GM23338 (cell line): ENCODE data around the gene FHIT. TPM values are rescaled to one million over a fixed set of nuclear protein-coding genes. Genes with fewer than 3 reads are reported as not detected.

ENCODE experiments used
- ATAC-seq: fragments of 200-7000 bp; cut with Tn5 transposase; 3 replicates; pipeline ENCODE4 v1.9.1; 2020
- DNase-seq: peaks from one replicate; pipeline ENCODE4 v3.0.0-alpha.2; 2015; ENCODE audit warnings: low spot score
- H2AFZ ChIP-seq: fragments of 200-600 bp; sonication (generic); 2 replicates; pipeline ENCODE4 v1.8.0; 2016; ENCODE audit warnings: antibody characterized with exemption, mild to moderate bottlenecking, moderate library complexity
- H3F3A ChIP-seq: fragments of 200-600 bp; sonication (generic); replicated peaks from 2 replicates; pipeline ENCODE4 v1.8.0; 2017; ENCODE audit warnings: antibody characterized with exemption, mixed run types, low read depth
- H3K27ac ChIP-seq: fragments of 200-600 bp; sonication (generic); 2 replicates; pipeline ENCODE4 v1.6.1; 2016; ENCODE audit warnings: low read depth
- H3K27me3 ChIP-seq: fragments of 200-600 bp; sonication (generic); 2 replicates; pipeline ENCODE4 v1.8.0; 2016; ENCODE audit warnings: mild to moderate bottlenecking, mixed run types, moderate library complexity; ENCODE audit not compliant: insufficient read depth
- H3K36me3 ChIP-seq: fragments of 200-600 bp; sonication (generic); 2 replicates; pipeline ENCODE4 v1.8.0; 2016; ENCODE audit warnings: mild to moderate bottlenecking; ENCODE audit not compliant: insufficient read depth
- H3K4me1 ChIP-seq: fragments of 200-600 bp; sonication (generic); 2 replicates; pipeline ENCODE4 v1.8.0; 2016; ENCODE audit warnings: mild to moderate bottlenecking, moderate library complexity; ENCODE audit not compliant: insufficient read depth
- H3K4me2 ChIP-seq: fragments of 200-600 bp; sonication (generic); 2 replicates; pipeline ENCODE4 v1.7.1; 2017; ENCODE audit warnings: mixed run types
- H3K4me3 ChIP-seq: fragments of 200-600 bp; sonication (generic); 2 replicates; pipeline ENCODE4 v1.6.1; 2016; ENCODE audit warnings: mixed run types
- H3K79me2 ChIP-seq: fragments of 200-600 bp; sonication (generic); replicated peaks from 2 replicates; pipeline ENCODE4 v1.8.0; 2017; ENCODE audit warnings: mild to moderate bottlenecking; ENCODE audit not compliant: insufficient read depth
- H3K9me2 ChIP-seq: fragments of 200-600 bp; sonication (generic); 2 replicates; pipeline ENCODE4 v1.8.0; 2017; ENCODE audit not compliant: insufficient read depth
- H4K20me1 ChIP-seq: fragments of 200-600 bp; sonication (generic); replicated peaks from 2 replicates; pipeline ENCODE4 v1.8.0; 2017; ENCODE audit warnings: mild to moderate bottlenecking; ENCODE audit not compliant: insufficient read depth
- H3K27ac Mint-ChIP-seq: 2 replicates; pipeline ENCODE4 v1.8.0; 2020; ENCODE audit warnings: inconsistent platforms, mild to moderate bottlenecking, moderate library complexity, mixed read lengths
- H3K27me3 Mint-ChIP-seq: 3 replicates; pipeline ENCODE4 v1.8.0; 2022; ENCODE audit warnings: low read depth, mild to moderate bottlenecking, moderate library complexity, mixed read lengths, inconsistent platforms; ENCODE audit not compliant: insufficient read depth, poor library complexity
- H3K36me3 Mint-ChIP-seq: 3 replicates; pipeline ENCODE4 v1.8.0; 2021; ENCODE audit warnings: low read depth, mild to moderate bottlenecking, inconsistent platforms, moderate library complexity, mixed read lengths
- H3K4me1 Mint-ChIP-seq: 3 replicates; pipeline ENCODE4 v1.8.0; 2020; ENCODE audit warnings: mild to moderate bottlenecking, inconsistent platforms, mixed read lengths
- H3K4me3 Mint-ChIP-seq: 3 replicates; pipeline ENCODE4 v1.8.0; 2021; ENCODE audit warnings: moderate library complexity, mild to moderate bottlenecking, inconsistent platforms, mixed read lengths
- H3K9me3 Mint-ChIP-seq: 3 replicates; pipeline ENCODE4 v1.8.0; 2020; ENCODE audit warnings: moderate library complexity, mild to moderate bottlenecking, inconsistent platforms, mixed read lengths
- CREB1 ChIP-seq: fragments of 250-450 bp; sonication (Bioruptor Pico); IDR thresholded peaks from 2 replicates; pipeline ENCODE4 v1.5.0; 2020; ENCODE audit warnings: low read depth, mild to moderate bottlenecking, moderate library complexity
- CTCF ChIP-seq, 2 experiments: fragments of 200-600 bp in 1 of 2; sonication (generic) in 1 of 2; conservative IDR thresholded peaks; 2 replicates each; pipeline versions ENCODE4 v1.5.1 to v1.6.1; 2016 to 2017; ENCODE audit warnings: antibody characterized with exemption in 2 of 2, low read depth in 2 of 2, mild to moderate bottlenecking in 2 of 2, moderate library complexity in 1 of 2
- EZH2 ChIP-seq: fragments of 200-600 bp; sonication (generic); IDR thresholded peaks from one replicate; pipeline ENCODE4 v1.8.0; 2017; ENCODE audit warnings: antibody characterized with exemption, mild to moderate bottlenecking, low read depth; ENCODE audit not compliant: unreplicated experiment
- EZH2phosphoT487 ChIP-seq: fragments of 200-600 bp; sonication (generic); IDR thresholded peaks from one replicate; pipeline ENCODE4 v1.8.1; 2018; ENCODE audit warnings: antibody characterized with exemption; ENCODE audit not compliant: unreplicated experiment
- JUNB ChIP-seq: IDR thresholded peaks from one replicate; pipeline ENCODE4 v1.6.1; 2016; ENCODE audit warnings: antibody characterized with exemption; ENCODE audit not compliant: unreplicated experiment
- NANOG ChIP-seq: IDR thresholded peaks from 2 replicates; pipeline ENCODE4 v1.6.1; 2016; ENCODE audit warnings: antibody characterized with exemption, borderline replicate concordance
- POLR2AphosphoS5 ChIP-seq: IDR thresholded peaks from 2 replicates; pipeline ENCODE4 v1.6.1; 2016; ENCODE audit warnings: antibody characterized with exemption, low read depth
- REST ChIP-seq: IDR thresholded peaks from one replicate; pipeline ENCODE4 v1.6.1; 2018; ENCODE audit warnings: antibody characterized with exemption; ENCODE audit not compliant: unreplicated experiment
- STAT1 ChIP-seq: IDR thresholded peaks from one replicate; pipeline ENCODE4 v1.6.1; 2016; ENCODE audit warnings: antibody characterized with exemption; ENCODE audit not compliant: unreplicated experiment
- ZNF114 ChIP-seq: fragments of 250-450 bp; sonication (Bioruptor Pico); IDR thresholded peaks from 2 replicates; pipeline ENCODE4 v1.5.0; 2020; ENCODE audit warnings: mild to moderate bottlenecking, moderate library complexity
- ZNF331 ChIP-seq: fragments of 250-450 bp; sonication (Bioruptor Pico); IDR thresholded peaks from 2 replicates; pipeline ENCODE4 v1.5.0; 2020; ENCODE audit warnings: low read depth, mild to moderate bottlenecking, moderate library complexity
- polyA plus RNA-seq: library from polyadenylated mRNA; unstranded; fragments of >200 nt; fragmentation: Nextera tagmentation; extraction: Ambion mirVana; gene quantifications from 2 replicates; pipeline ENCODE4 v1.2.1, GENCODE V29; 2016
- total RNA-seq: library from RNA; depleted of rRNA; stranded (reverse); fragments of >200 nt; shearing (Covaris generic); gene quantifications from 2 replicates; pipeline ENCODE4 v1.2.3, GENCODE V29; 2014
- TF ChIP-seq, protein P1 (sequence below): IDR thresholded peaks from 2 replicates; pipeline ENCODE4 v1.6.1; 2016; ENCODE audit warnings: antibody characterized with exemption
- TF ChIP-seq, protein P2 (sequence below): fragments of 250-450 bp; sonication (Bioruptor Pico); IDR thresholded peaks from 2 replicates; pipeline ENCODE4 v1.5.0; 2020; ENCODE audit warnings: mild to moderate bottlenecking, moderate library complexity

The FHIT gene
- total and polyA plus RNA-seq, 2 experiments from 2014 or later = 3.0 to 8.3 TPM

DNA sequence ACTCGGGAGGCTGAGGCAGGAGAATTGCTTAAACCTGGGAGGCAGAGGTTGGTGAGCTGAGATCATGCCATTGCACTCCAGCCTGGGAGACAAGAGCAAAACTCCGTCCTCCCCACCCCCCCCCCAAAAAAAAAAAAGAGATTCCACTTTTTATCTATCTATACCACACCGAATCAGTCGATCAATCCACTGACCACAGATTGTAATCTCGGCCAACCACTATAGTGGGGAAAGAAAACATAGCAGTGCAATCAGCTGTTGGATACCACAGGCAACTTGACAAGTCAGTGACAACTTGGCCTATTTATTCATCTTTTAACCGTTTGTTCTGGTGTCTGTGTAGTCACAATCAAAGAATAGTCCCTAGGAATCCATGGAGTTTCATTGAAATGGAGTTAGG, 299.2 kb downstream of the FHIT start:
- Histone ChIP-seq H3K4me1 (no peaks in the 10 kb centered on the region), H3K4me3 (no peak overlapping the region), H3K4me2 (no peak overlapping the region), H3K79me2 (no peaks in the 10 kb centered on the region), H2AFZ (no peak overlapping the region), H3K27me3 (no peaks in the 10 kb centered on the region), H3F3A (no peaks in the 10 kb centered on the region), H4K20me1 (no peaks in the 10 kb centered on the region), H3K36me3 (0 out of 2 replicates have a peak, but pooled peaks cover 4% of the 10 kb centered on the region), H3K9me2 (no peaks in the 10 kb centered on the region), H3K27ac (no peak overlapping the region)
- no peak for TF ChIP-seq EZH2
- TF ChIP-seq JUNB = no peak
- TF ChIP-seq REST = no peak
- TF ChIP-seq POLR2AphosphoS5 = no peak
- no peak for TF ChIP-seq ZNF114 (CRISPR knock-in tag)
- TF ChIP-seq ZNF331 = no peak
- no peak for TF ChIP-seq STAT1
- TF ChIP-seq, protein P1, sequence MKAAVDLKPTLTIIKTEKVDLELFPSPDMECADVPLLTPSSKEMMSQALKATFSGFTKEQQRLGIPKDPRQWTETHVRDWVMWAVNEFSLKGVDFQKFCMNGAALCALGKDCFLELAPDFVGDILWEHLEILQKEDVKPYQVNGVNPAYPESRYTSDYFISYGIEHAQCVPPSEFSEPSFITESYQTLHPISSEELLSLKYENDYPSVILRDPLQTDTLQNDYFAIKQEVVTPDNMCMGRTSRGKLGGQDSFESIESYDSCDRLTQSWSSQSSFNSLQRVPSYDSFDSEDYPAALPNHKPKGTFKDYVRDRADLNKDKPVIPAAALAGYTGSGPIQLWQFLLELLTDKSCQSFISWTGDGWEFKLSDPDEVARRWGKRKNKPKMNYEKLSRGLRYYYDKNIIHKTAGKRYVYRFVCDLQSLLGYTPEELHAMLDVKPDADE = no peak
- TF ChIP-seq NANOG = no peak
- TF ChIP-seq EZH2phosphoT487 = no peak
- TF ChIP-seq CREB1 (CRISPR knock-in tag) = no peak
- no peak for TF ChIP-seq CTCF (conservative IDR thresholded peaks at IDR 0.05; ENCODE audit: low read depth in 2 of 2)
- TF ChIP-seq, protein P2, sequence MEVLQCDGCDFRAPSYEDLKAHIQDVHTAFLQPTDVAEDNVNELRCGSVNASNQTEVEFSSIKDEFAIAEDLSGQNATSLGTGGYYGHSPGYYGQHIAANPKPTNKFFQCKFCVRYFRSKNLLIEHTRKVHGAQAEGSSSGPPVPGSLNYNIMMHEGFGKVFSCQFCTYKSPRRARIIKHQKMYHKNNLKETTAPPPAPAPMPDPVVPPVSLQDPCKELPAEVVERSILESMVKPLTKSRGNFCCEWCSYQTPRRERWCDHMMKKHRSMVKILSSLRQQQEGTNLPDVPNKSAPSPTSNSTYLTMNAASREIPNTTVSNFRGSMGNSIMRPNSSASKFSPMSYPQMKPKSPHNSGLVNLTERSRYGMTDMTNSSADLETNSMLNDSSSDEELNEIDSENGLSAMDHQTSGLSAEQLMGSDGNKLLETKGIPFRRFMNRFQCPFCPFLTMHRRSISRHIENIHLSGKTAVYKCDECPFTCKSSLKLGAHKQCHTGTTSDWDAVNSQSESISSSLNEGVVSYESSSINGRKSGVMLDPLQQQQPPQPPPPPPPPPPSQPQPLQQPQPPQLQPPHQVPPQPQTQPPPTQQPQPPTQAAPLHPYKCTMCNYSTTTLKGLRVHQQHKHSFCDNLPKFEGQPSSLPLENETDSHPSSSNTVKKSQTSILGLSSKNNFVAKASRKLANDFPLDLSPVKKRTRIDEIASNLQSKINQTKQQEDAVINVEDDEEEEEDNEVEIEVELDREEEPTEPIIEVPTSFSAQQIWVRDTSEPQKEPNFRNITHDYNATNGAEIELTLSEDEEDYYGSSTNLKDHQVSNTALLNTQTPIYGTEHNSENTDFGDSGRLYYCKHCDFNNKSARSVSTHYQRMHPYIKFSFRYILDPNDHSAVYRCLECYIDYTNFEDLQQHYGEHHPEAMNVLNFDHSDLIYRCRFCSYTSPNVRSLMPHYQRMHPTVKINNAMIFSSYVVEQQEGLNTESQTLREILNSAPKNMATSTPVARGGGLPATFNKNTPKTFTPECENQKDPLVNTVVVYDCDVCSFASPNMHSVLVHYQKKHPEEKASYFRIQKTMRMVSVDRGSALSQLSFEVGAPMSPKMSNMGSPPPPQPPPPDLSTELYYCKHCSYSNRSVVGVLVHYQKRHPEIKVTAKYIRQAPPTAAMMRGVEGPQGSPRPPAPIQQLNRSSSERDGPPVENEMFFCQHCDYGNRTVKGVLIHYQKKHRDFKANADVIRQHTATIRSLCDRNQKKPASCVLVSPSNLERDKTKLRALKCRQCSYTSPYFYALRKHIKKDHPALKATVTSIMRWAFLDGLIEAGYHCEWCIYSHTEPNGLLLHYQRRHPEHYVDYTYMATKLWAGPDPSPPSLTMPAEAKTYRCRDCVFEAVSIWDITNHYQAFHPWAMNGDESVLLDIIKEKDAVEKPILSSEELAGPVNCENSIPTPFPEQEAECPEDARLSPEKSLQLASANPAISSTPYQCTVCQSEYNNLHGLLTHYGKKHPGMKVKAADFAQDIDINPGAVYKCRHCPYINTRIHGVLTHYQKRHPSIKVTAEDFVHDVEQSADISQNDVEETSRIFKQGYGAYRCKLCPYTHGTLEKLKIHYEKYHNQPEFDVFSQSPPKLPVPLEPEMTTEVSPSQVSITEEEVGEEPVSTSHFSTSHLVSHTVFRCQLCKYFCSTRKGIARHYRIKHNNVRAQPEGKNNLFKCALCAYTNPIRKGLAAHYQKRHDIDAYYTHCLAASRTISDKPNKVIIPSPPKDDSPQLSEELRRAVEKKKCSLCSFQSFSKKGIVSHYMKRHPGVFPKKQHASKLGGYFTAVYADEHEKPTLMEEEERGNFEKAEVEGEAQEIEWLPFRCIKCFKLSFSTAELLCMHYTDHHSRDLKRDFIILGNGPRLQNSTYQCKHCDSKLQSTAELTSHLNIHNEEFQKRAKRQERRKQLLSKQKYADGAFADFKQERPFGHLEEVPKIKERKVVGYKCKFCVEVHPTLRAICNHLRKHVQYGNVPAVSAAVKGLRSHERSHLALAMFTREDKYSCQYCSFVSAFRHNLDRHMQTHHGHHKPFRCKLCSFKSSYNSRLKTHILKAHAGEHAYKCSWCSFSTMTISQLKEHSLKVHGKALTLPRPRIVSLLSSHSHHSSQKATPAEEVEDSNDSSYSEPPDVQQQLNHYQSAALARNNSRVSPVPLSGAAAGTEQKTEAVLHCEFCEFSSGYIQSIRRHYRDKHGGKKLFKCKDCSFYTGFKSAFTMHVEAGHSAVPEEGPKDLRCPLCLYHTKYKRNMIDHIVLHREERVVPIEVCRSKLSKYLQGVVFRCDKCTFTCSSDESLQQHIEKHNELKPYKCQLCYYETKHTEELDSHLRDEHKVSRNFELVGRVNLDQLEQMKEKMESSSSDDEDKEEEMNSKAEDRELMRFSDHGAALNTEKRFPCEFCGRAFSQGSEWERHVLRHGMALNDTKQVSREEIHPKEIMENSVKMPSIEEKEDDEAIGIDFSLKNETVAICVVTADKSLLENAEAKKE (CRISPR knock-in tag) = no peak
- ATAC-seq (no peak), DNase-seq (no peak)
- Mint-ChIP-seq H3K4me1 (no peaks in the 10 kb centered on the region), H3K4me3 (no peak overlapping the region), H3K36me3 (peaks cover 2% of the 10 kb centered on the region; the same call in 2 of the 3 replicates), H3K27ac (no peak overlapping the region), H3K9me3 (peaks cover 9% of the 10 kb centered on the region; the same call in 2 of the 3 replicates), H3K27me3 (no peaks in the 10 kb centered on the region)
